H1 (cell line): Measurements from ENCODE around the gene RBM38. TPM values are rescaled to one million over a fixed set of nuclear protein-coding genes. Genes with fewer than 3 reads are reported as not detected.

ENCODE experiments used
- CTCF ChIA-PET: fragments of 300-600 bp; sonication (Branson Sonifier 250); formaldehyde crosslinking; loops from one replicate; lab custom pipeline; 2021; ENCODE audit not compliant: partially characterized antibody; lab: Charles Lee
- POLR2A ChIA-PET: fragments of 300-600 bp; sonication (Branson Sonifier 250); formaldehyde crosslinking; loops from one replicate; lab custom pipeline; 2021; ENCODE audit warnings: inconsistent platforms; ENCODE audit not compliant: partially characterized antibody; lab: Charles Lee
- DNase-seq, 2 experiments: peaks; one replicate each; pipeline versions ENCODE4 v3.0.0 to v3.0.0-alpha.2; 2010 to 2022; ENCODE audit warnings: low spot score in 2 of 2, low read depth in 1 of 2, mixed read lengths in 1 of 2
- FAIRE-seq: peaks from 2 replicates; lab custom pipeline; 2011; peaks lifted over from hg19 to GRCh38; lab: Jason Lieb, UNC
- H2AFZ ChIP-seq: 2 replicates; pipeline ENCODE4 v1.8.1; 2012; ENCODE audit warnings: low read length, inconsistent platforms
- H2AK5ac ChIP-seq: 2 replicates; pipeline ENCODE4 v1.6.1; 2013; ENCODE audit warnings: low read depth, low read length
- H2BK120ac ChIP-seq: replicated peaks from 2 replicates; pipeline ENCODE3; 2013; ENCODE audit warnings: low read depth, low read length, inconsistent platforms
- H2BK12ac ChIP-seq: 2 replicates; pipeline ENCODE4 v1.6.1; 2013; ENCODE audit warnings: low read depth, low read length
- H2BK15ac ChIP-seq: 2 replicates; pipeline ENCODE4 v1.6.1; 2013; ENCODE audit warnings: low read length
- H2BK20ac ChIP-seq: 2 replicates; pipeline ENCODE4 v1.6.1; 2013; ENCODE audit warnings: low read length
- H2BK5ac ChIP-seq: 2 replicates; pipeline ENCODE4 v1.6.1; 2013; ENCODE audit warnings: low read depth, low read length
- H3K14ac ChIP-seq: 2 replicates; pipeline ENCODE4 v1.6.1; 2013; ENCODE audit warnings: inconsistent platforms; ENCODE audit not compliant: insufficient read length
- H3K18ac ChIP-seq: 2 replicates; pipeline ENCODE4 v1.6.1; 2013; ENCODE audit warnings: low read length; ENCODE audit errors: extremely low read depth
- H3K23ac ChIP-seq: 2 replicates; pipeline ENCODE4 v1.6.1; 2013; ENCODE audit warnings: inconsistent platforms; ENCODE audit not compliant: insufficient read length
- H3K23me2 ChIP-seq: 2 replicates; pipeline ENCODE4 v1.6.1; 2013; ENCODE audit warnings: low read depth, low read length
- H3K27ac ChIP-seq: 2 replicates; pipeline ENCODE4 v1.6.1; 2011; ENCODE audit warnings: low read depth, low read length, inconsistent platforms
- H3K27me3 ChIP-seq, 4 experiments: replicated peaks in 1 of 4; 1 replicate in 1 of 4; 2 replicates in 3 of 4; pipeline versions ENCODE4 v1.6.1 to v1.8.1; 2011 to 2013; ENCODE audit warnings: low read length in 3 of 4, mild to moderate bottlenecking in 3 of 4, inconsistent platforms in 2 of 4, mixed read lengths in 2 of 4, moderate library complexity in 1 of 4; ENCODE audit not compliant: control insufficient read depth in 3 of 4, insufficient read depth in 3 of 4; ENCODE audit errors: extremely low read depth in 1 of 4
- H3K36me3 ChIP-seq, 4 experiments: 2 replicates each; pipeline versions ENCODE4 v1.6.1 to v1.8.1; 2011 to 2013; ENCODE audit warnings: mild to moderate bottlenecking in 4 of 4, low read length in 3 of 4, moderate library complexity in 2 of 4, control low read depth in 1 of 4, inconsistent platforms in 1 of 4; ENCODE audit not compliant: insufficient read depth in 4 of 4, control insufficient read depth in 2 of 4
- H3K4ac ChIP-seq: replicated peaks from 2 replicates; pipeline ENCODE3; 2013; ENCODE audit warnings: low read length, low read depth, mixed read lengths, inconsistent platforms; ENCODE audit not compliant: insufficient read length
- H3K4me1 ChIP-seq, 4 experiments: replicated peaks in 1 of 4; 1 replicate in 1 of 4; 2 replicates in 3 of 4; pipeline versions ENCODE4 v1.6.1 to v1.8.1; 2011 to 2013; ENCODE audit warnings: low read length in 3 of 4, inconsistent platforms in 2 of 4, mixed read lengths in 1 of 4; ENCODE audit not compliant: insufficient read depth in 4 of 4, control insufficient read depth in 3 of 4
- H3K4me2 ChIP-seq, 2 experiments: 2 replicates each; pipeline versions ENCODE4 v1.6.1 to v1.8.1; 2011 to 2013; ENCODE audit warnings: low read depth in 2 of 2, low read length in 2 of 2, control low read depth in 1 of 2, inconsistent platforms in 1 of 2, mild to moderate bottlenecking in 1 of 2; ENCODE audit not compliant: insufficient read depth in 1 of 2
- H3K4me3 ChIP-seq, 4 experiments: fragments of 200-600, 300-600 bp in 1 of 4; sonication (generic), shearing (Covaris generic), sonication (Bioruptor Twin) in 1 of 4; 2 replicates each; pipeline versions ENCODE4 v1.5.1 to v1.8.1; 2011 to 2016; ENCODE audit warnings: low read length in 4 of 4, low read depth in 3 of 4, control low read depth in 2 of 4, inconsistent platforms in 2 of 4, mild to moderate bottlenecking in 2 of 4, mixed read lengths in 1 of 4, moderate library complexity in 1 of 4; ENCODE audit not compliant: insufficient read depth in 2 of 4; ENCODE audit errors: extremely low read depth in 1 of 4
- H3K56ac ChIP-seq: replicated peaks from 2 replicates; pipeline ENCODE3; 2013; ENCODE audit warnings: low read depth, mild to moderate bottlenecking, mixed read lengths, low read length, inconsistent platforms; ENCODE audit not compliant: insufficient read length
- H3K79me1 ChIP-seq: 2 replicates; pipeline ENCODE4 v1.6.1; 2013; ENCODE audit warnings: low read depth, low read length, control low read depth
- H3K79me2 ChIP-seq, 2 experiments: 2 replicates each; pipeline versions ENCODE4 v1.6.1 to v1.8.1; 2012 to 2013; ENCODE audit warnings: low read length in 2 of 2, mild to moderate bottlenecking in 2 of 2, inconsistent platforms in 1 of 2; ENCODE audit not compliant: insufficient read depth in 2 of 2, control insufficient read depth in 1 of 2
- H3K9ac ChIP-seq, 4 experiments: replicated peaks in 1 of 4; 1 replicate in 1 of 4; 2 replicates in 3 of 4; pipeline versions ENCODE4 v1.6.1 to v1.8.1; 2011 to 2013; ENCODE audit warnings: low read depth in 3 of 4, low read length in 3 of 4, control low read depth in 2 of 4, mild to moderate bottlenecking in 2 of 4, moderate library complexity in 2 of 4, inconsistent platforms in 1 of 4; ENCODE audit errors: extremely low read depth in 1 of 4
- H3K9me3 ChIP-seq, 2 experiments: 2 replicates each; pipeline versions ENCODE4 v1.6.1 to v1.8.1; 2012 to 2013; ENCODE audit warnings: mild to moderate bottlenecking in 2 of 2, moderate library complexity in 2 of 2, control low read depth in 1 of 2, inconsistent platforms in 1 of 2, low read depth in 1 of 2, low read length in 1 of 2, mixed read lengths in 1 of 2; ENCODE audit not compliant: insufficient read depth in 2 of 2
- H4K20me1 ChIP-seq, 2 experiments: replicated peaks in 1 of 2; 2 replicates each; pipeline versions ENCODE3 to v1.8.1; 2011 to 2013; ENCODE audit warnings: inconsistent platforms in 2 of 2, low read length in 2 of 2, mild to moderate bottlenecking in 1 of 2; ENCODE audit not compliant: insufficient read depth in 2 of 2, control insufficient read depth in 1 of 2
- H4K5ac ChIP-seq: 2 replicates; pipeline ENCODE4 v1.6.1; 2013; ENCODE audit warnings: low read length, low read depth, mixed read lengths, inconsistent platforms; ENCODE audit not compliant: insufficient read length
- H4K8ac ChIP-seq: 2 replicates; pipeline ENCODE4 v1.8.0; 2013; ENCODE audit warnings: mild to moderate bottlenecking, moderate library complexity, low read length, inconsistent platforms; ENCODE audit not compliant: insufficient read depth; ENCODE audit errors: extremely low read depth
- H4K91ac ChIP-seq: replicated peaks from 2 replicates; pipeline ENCODE3; 2013; ENCODE audit warnings: low read length, mixed read lengths, inconsistent platforms; ENCODE audit not compliant: insufficient read length
- EGR1 ChIP-seq: IDR thresholded peaks from 2 replicates; pipeline ENCODE4 v1.6.1; 2011; ENCODE audit warnings: low read depth, low read length, borderline replicate concordance
- EP300 ChIP-seq, 2 experiments: IDR thresholded peaks; 1 replicate in 1 of 2; 2 replicates in 1 of 2; pipeline ENCODE4 v1.6.1; 2011 to 2012; ENCODE audit warnings: low read depth in 2 of 2, low read length in 2 of 2, mild to moderate bottlenecking in 2 of 2, borderline replicate concordance in 1 of 2, inconsistent platforms in 1 of 2, moderate library complexity in 1 of 2
- GABPA ChIP-seq: IDR thresholded peaks from 2 replicates; pipeline ENCODE4 v1.6.1; 2011; ENCODE audit warnings: mild to moderate bottlenecking, low read length, moderate library complexity, borderline replicate concordance; ENCODE audit not compliant: insufficient read depth
- GTF2F1 ChIP-seq: IDR thresholded peaks from 2 replicates; pipeline ENCODE4 v1.6.1; 2012; ENCODE audit warnings: low read depth, low read length, improper control_type of control experiment, borderline replicate concordance
- HDAC6 ChIP-seq: IDR thresholded peaks from one replicate; pipeline ENCODE4 v1.7.1; 2012; ENCODE audit warnings: low read depth, mild to moderate bottlenecking, inconsistent platforms, low read length, moderate library complexity
- POLR2AphosphoS5 ChIP-seq: IDR thresholded peaks from 2 replicates; pipeline ENCODE4 v1.6.1; 2011; ENCODE audit warnings: low read depth, low read length
- WGBS, 2 experiments: shearing (Covaris generic) in 1 of 2; methylation state at CpG; one replicate each; pipeline versions ENCODE4 v1.1.6 to v1.1.7; 2013 to 2015; ENCODE audit warnings: low lambda C conversion rate in 2 of 2, mixed read lengths in 2 of 2, inconsistent platforms in 1 of 2, low coverage in 1 of 2, missing lambda C conversion rate in 1 of 2; ENCODE audit not compliant: insufficient replicate concordance in 2 of 2, insufficient coverage in 1 of 2, insufficient read length in 1 of 2; ENCODE audit errors: extremely low coverage in 1 of 2, missing lambda C conversion rate in 1 of 2; 5-methylcytosine and 5-hydroxymethylcytosine counted together
- polyA plus RNA-seq, 7 experiments: library from polyadenylated mRNA; depleted of rRNA in 3 of 7; stranded (reverse) in 5 of 7; unstranded in 2 of 7; fragments of >200 nt in 5 of 7; fragments of 200-250 nt in 2 of 7; gene quantifications; 1 replicate in 5 of 7; 2 replicates in 1 of 7; 4 replicates in 1 of 7; pipeline versions ENCODE4 v1.2.1 to v1.2.3, GENCODE V29; 2011 to 2013; ENCODE audit warnings: missing spikeins in 2 of 7, mixed read lengths in 2 of 7
- total RNA-seq: library from RNA; stranded (reverse); fragmentation: NEBNext Ultra II Directional; extraction: Animal tissue kit (Norgen Biotek cat#: 25700); gene quantifications from 2 replicates; pipeline ENCODE4 v1.2.1, GENCODE V29; 2021

RBM38 gene
- total and polyA plus RNA-seq, 2 of the 8 experiments (the other 6 are each of a cell fraction or from before 2014, with no cell fraction given), result 57.7 to 109 TPM

GRCh38 chr20:57405236-57406016 is 14.2 kb downstream of the RBM38 start:
- ChIA-PET CTCF (interaction anchor here (0.9 to 4.2 kb wide), 7 partner anchors 13 to 76 kb away, joined by 3 to 18 read pairs (median 4); no protein-coding TSS in a partner anchor), POLR2A (interaction anchor here (0.6 to 2.2 kb wide), 4 partner anchors 10 to 88 kb away, joined by 3 to 9 read pairs (median 4); no protein-coding TSS in a partner anchor)
- H4K5ac ChIP-seq, result no peak overlapping the region
- H4K8ac ChIP-seq, result no peak overlapping the region; the same call in 1 of the 2 replicates
- H3K4me3 ChIP-seq, result no peak overlapping the region
- no peak overlapping the region for H3K14ac ChIP-seq
- H3K79me1 ChIP-seq, result peaks cover 7% of the 10 kb centered on the region
- no peak overlapping the region for H3K4ac ChIP-seq
- H4K91ac ChIP-seq, result no peak overlapping the region
- H4K20me1 ChIP-seq, result peaks cover 18 to 37% of the 10 kb centered on the region in 2 experiments
- no peaks in the 10 kb centered on the region for H3K23me2 ChIP-seq
- H3K4me1 ChIP-seq, result no peaks in the 10 kb centered on the region
- no peak for TF ChIP-seq GTF2F1
- TF ChIP-seq GABPA, result no peak
- no peak for TF ChIP-seq HDAC6
- no peak for TF ChIP-seq EP300 (IDR thresholded peaks at IDR 0.05; ENCODE audit: borderline replicate concordance in 1 of 2, low read depth in 2 of 2, low read length in 2 of 2)
- TF ChIP-seq EGR1, result no peak
- TF ChIP-seq POLR2AphosphoS5, result no peak
- TF ChIP-seq, all 59 proteins: peak for 0
- Histone ChIP-seq H3K18ac (no peak overlapping the region), H2BK20ac (no peak overlapping the region), H3K56ac (no peak overlapping the region), H3K9me3 (no peaks in the 10 kb centered on the region), H2BK120ac (no peak overlapping the region), H3K27ac (no peak overlapping the region), H3K27me3 (no peaks in the 10 kb centered on the region), H3K36me3 (peaks cover 2 to 56% (median 27%) of the 10 kb centered on the region in 4 experiments; a peak in 6 of 8 replicates), H2AK5ac (no peak overlapping the region), H3K4me2 (no peak overlapping the region), H3K79me2 (peaks cover 0 to 23% of the 10 kb centered on the region in 2 experiments; a peak in 1 of 4 replicates), H3K9ac (no peak overlapping the region), H2AFZ (no peak overlapping the region), H2BK15ac (no peak overlapping the region), H2BK5ac (no peak overlapping the region), H2BK12ac (no peak overlapping the region), H3K23ac (no peak overlapping the region)
- 89% methylated on average over 17 of the region's 18 CpGs; no CpG with 5 or more reads in 1 of the 2 experiments for WGBS, 2 experiments
- FAIRE-seq (no peak), DNase-seq (no peak)
